GM12873 (cell line): ENCODE results near the gene ZNF473.

Experiments used
- CTCF ChIP-seq: IDR thresholded peaks from 2 replicates; pipeline ENCODE4 v1.5.1; 2012; ENCODE audit warnings: low read depth, mild to moderate bottlenecking, moderate library complexity, low read length, control low read depth; ENCODE audit not compliant: insufficient read depth; ENCODE audit errors: missing control alignments

The ZNF473 gene

GRCh38 chr19:49984491-49984890 lies 41.3 kb upstream of the ZNF473 start:
- no peak for TF ChIP-seq CTCF

GRCh38 chr19:49985871-49986270 lies 39.9 kb upstream of the ZNF473 start:
- no peak for TF ChIP-seq CTCF

GRCh38 chr19:49986354-49986753 lies 39.5 kb upstream of the ZNF473 start:
- TF ChIP-seq CTCF, result no peak

- TF ChIP-seq CTCF, result no peak
Measured at GRCh38 chr19:49987159-49987698, 38.6 kb upstream of the ZNF473 start.

- TF ChIP-seq CTCF, result no peak
Measured at GRCh38 chr19:49988007-49988406, 37.8 kb upstream of the ZNF473 start.

- no peak for TF ChIP-seq CTCF
Measured at GRCh38 chr19:49988433-49988832, 37.4 kb upstream of the ZNF473 start.

- TF ChIP-seq CTCF, result no peak
Measured at GRCh38 chr19:49997709-49998108, 28.1 kb upstream of the ZNF473 start.
